Lower leg skin (tissue), 4 donors: ENCODE results near the gene KRTAP10-4. TPM values are rescaled to one million over a fixed set of nuclear protein-coding genes. Genes with fewer than 3 reads are reported as not detected.
A peak's percentile ranks its signal among the peaks of the same experiment; 100 is the strongest.
"Not testable (repeated sequence)": the region's sequence is repeated elsewhere in the genome, so short reads cannot be mapped to it uniquely, and the experiment has no call there.

Experiments
- DNase-seq, 2 donors: peaks; one replicate each; pipeline ENCODE4 v3.0.0-alpha.2; 2019; ENCODE audit warnings: low spot score in 2 of 2
- H3K4me3 ChIP-seq: fragments of 200-600 bp; sonication (generic); 2 replicates; pipeline ENCODE4 v1.5.1; 2017; ENCODE audit warnings: mild to moderate bottlenecking, low read depth; ENCODE audit not compliant: poor library complexity, severe bottlenecking
- POLR2A ChIP-seq, 2 donors: fragments of 450-650 bp; IDR thresholded peaks; one replicate each; pipeline ENCODE4 v1.6.1; 2016 to 2017; ENCODE audit warnings: antibody characterized with exemption in 2 of 2, mild to moderate bottlenecking in 1 of 2, moderate library complexity in 1 of 2
- WGBS, 2 donors: methylation state at CpG; one replicate each; pipeline ENCODE4 v1.1.5; 2018; 5-methylcytosine and 5-hydroxymethylcytosine counted together
- intact Hi-C: fragments of 100-400 bp; cut with DNase I; formaldehyde crosslinking; loops from one replicate; pipeline ENCODE4 v1.15.0; 2023; ENCODE audit warnings: low total_unique reads
- total RNA-seq, 4 donors: library from RNA; depleted of rRNA; stranded (reverse); fragments of >200 nt; gene quantifications; one replicate each; pipeline ENCODE4 v1.1.0, GENCODE V29; 2016
- TF ChIP-seq, protein P1 (sequence below), 3 donors: fragments of 450-650 bp; IDR thresholded peaks; one replicate each; pipeline ENCODE4 v1.5.1; 2016; ENCODE audit warnings: antibody characterized with exemption in 3 of 3, mild to moderate bottlenecking in 3 of 3, moderate library complexity in 2 of 3

Gene KRTAP10-4
- total RNA-seq, 4 donors from 2014 or later: 6.3 TPM; not detected in 3

DNA sequence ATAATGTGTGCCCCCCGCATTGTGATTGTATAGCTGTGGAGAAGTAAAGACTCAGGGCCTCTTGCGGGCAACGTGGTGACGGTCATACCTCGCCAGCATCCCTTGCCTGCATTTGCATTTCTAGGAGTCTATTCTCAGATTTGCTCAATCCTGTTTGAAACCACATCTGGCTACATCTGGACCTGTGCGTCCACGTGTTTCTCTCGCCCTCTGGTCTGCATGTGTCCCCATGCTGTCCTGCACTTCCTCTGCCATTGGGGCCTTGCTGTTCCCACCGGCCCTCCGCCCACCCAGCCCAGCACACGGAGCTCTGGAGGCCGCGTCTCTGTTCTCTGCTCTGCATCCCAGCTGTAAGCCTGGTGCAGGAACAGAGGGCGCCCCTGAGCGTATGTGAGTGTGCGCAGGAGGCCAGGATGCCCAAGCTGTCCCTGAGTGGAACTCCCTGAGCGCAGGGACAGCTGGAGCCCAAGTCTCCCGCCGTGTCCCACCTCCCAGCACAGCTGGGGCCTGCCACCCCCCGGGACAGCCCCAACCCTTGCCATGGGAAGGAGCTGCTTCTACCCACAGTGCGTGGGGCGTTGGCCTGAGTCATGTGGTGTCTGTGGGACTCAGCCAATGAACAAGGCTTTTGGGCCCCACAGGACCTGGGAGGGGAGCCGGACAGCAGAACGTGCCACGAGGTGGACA, 23.9 kb upstream of the KRTAP10-4 start:
- H3K4me3 ChIP-seq: no peak overlapping the region
- no peak for TF ChIP-seq POLR2A (IDR thresholded peaks at IDR 0.05)
- TF ChIP-seq, protein P1, sequence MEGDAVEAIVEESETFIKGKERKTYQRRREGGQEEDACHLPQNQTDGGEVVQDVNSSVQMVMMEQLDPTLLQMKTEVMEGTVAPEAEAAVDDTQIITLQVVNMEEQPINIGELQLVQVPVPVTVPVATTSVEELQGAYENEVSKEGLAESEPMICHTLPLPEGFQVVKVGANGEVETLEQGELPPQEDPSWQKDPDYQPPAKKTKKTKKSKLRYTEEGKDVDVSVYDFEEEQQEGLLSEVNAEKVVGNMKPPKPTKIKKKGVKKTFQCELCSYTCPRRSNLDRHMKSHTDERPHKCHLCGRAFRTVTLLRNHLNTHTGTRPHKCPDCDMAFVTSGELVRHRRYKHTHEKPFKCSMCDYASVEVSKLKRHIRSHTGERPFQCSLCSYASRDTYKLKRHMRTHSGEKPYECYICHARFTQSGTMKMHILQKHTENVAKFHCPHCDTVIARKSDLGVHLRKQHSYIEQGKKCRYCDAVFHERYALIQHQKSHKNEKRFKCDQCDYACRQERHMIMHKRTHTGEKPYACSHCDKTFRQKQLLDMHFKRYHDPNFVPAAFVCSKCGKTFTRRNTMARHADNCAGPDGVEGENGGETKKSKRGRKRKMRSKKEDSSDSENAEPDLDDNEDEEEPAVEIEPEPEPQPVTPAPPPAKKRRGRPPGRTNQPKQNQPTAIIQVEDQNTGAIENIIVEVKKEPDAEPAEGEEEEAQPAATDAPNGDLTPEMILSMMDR (IDR thresholded peaks at IDR 0.05): no peak
- WGBS, 2 donors: 46 to 49% methylated on average over 18 to 24 of the region's 25 CpGs
- intact Hi-C loops: no loop called here
- DNase-seq: peak in 1 of 2 donors; percentile 49

DNA sequence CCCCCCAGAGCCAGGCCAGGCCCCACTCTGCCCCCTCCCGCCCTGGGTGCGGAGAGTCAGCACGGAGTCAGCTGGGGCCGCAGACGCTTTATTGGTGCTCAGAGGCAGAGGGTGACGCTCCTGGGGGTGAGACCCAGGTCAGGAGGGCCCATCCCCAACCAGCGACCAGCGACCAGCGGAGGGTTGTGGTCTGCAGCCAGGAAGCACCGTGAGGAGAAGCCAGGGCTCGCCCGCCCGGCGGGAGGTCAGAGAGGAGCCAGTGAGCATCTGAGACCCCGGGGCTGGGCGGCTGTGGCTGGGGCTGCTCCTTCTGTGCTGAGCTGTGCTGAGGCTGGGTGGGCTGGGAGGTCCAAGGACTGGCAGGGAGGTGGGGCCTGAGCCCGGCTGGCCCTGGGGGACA, 23.2 kb upstream of the KRTAP10-4 start:
- 36 to 46% methylated on average over 11 to 16 of the region's 17 CpGs for WGBS, 2 donors
- peak in 1 of 2 donors; percentile 78 for DNase-seq
- H3K4me3 ChIP-seq, intact Hi-C loops: not testable (repeated sequence)

DNA sequence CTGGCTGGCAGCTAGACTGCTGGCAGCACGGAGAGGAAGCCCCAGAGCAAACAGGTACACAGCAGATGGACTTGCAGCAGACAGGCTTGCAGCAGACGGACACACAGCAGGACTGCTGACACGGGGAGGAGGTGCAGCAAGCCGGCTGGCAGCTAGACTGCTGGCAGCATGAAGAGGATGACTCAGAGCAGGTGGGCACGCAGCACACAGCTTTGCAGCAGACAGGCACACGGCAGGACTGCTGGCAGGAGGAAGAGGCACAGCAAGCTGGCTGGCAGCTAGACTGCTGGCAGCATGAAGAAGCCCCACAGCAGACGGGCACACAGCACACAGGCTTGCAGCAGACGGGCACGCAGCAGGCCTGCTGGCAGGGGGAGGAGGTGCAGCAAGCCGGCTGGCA, 22.7 kb upstream of the KRTAP10-4 start:
- DNase-seq: peak in 1 of 2 donors; percentile 61
- TF ChIP-seq POLR2A (IDR thresholded peaks at IDR 0.05): no peak
- TF ChIP-seq, protein P1 (IDR thresholded peaks at IDR 0.05): no peak
- 7 to 36% methylated on average over 4 to 10 of the region's 10 CpGs for WGBS, 2 donors
- intact Hi-C loops: no loop called here
- H3K4me3 ChIP-seq: no peak overlapping the region

DNA sequence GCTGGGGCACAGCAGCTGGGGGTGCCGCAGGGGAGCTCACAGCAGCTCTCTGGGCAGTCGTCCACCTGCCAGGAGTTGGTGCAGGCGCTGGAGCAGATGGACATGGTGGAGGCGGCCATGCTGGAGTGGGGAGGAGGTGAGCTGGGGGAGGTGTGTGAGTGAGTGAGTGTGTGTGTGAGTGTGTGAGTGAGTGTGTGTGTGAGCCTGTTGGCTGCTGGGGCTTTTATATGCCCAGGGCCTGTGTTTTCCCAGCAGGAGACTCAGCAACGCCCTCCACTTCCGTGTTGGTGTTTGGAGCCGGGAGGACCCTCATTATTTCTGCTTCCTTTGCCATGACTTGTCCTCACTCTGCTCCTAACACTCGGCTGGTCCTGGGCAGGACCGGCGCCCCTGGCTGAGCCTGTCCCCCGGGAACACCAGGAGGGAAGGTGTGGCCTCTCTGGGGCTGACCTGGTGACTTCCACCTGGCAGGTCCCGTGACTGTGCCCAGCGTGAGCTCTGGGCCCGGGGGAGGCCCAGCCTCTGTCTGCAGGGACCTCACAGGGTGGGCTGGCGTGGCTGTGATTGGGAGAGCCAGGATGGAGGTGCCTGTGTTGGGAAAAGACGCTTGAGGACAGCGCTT, 22.1 kb upstream of the KRTAP10-4 start, which contains the start of gene KRTAP10-2:
TSS of gene KRTAP10-2 (minus strand) at position 166 of the 622 bp plus-strand sequence. CDS start at position 119, 47 bp downstream.
- TF ChIP-seq, protein P1 (IDR thresholded peaks at IDR 0.05): no peak
- no peak for TF ChIP-seq POLR2A (IDR thresholded peaks at IDR 0.05)
- no peak within 1 kb of the TSS for H3K4me3 ChIP-seq
- peak in 1 of 2 donors; percentile 70 for DNase-seq
- 45 to 60% methylated on average over 14 to 17 of the region's 17 CpGs for WGBS, 2 donors
- intact Hi-C loops: no loop called here

DNA sequence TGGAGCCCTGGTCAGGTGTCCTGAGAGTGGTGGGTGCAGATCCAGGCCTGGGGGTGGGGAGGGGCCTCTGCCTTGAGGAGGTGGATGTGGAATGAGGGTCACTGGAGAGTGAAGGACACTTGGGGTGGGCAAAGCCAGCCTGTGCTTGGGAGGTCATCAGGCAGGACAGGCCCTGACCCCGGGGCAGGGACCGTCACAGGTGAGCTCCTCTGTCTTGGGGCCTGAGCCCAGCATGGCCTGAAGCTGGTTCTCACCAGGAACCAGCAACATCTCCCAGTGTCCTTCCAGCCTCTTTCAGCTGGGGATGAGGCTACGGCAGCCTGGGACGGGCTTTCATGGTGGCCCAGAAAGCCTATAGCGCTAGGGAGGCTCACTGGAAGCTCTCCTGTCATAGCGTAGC, 21.4 kb upstream of the KRTAP10-4 start:
- intact Hi-C loops: no loop called here
- TF ChIP-seq, protein P1 (IDR thresholded peaks at IDR 0.05): no peak
- no peak for TF ChIP-seq POLR2A (IDR thresholded peaks at IDR 0.05)
- no peak overlapping the region for H3K4me3 ChIP-seq
- 88 to 95% methylated on average over 4 to 6 of the region's 6 CpGs for WGBS, 2 donors
- peak in 1 of 2 donors; percentile 53 for DNase-seq

DNA sequence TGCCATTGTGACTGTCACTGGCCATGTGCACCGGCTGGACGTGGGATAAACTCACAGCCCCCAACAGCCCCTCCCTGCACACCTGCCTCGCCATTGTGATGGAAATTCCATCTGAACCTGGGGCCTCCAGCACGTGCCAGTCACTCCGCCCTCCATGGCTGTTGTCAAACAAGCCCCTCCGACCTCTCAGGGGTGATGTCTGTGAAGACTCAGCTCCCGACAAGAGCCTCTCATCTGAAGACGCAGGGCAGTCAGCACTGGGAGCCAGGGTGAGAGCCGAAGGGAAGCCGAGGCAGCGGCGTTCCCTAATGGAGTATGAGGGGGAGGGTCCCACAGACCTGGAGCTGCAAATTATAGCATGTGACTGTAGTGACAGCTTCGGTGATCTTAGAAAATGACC, 20.8 kb upstream of the KRTAP10-4 start:
- no peak for TF ChIP-seq POLR2A (IDR thresholded peaks at IDR 0.05)
- TF ChIP-seq, protein P1 (IDR thresholded peaks at IDR 0.05): no peak
- intact Hi-C loops: no loop called here
- peak in 1 of 2 donors; percentile 57 for DNase-seq
- no peak overlapping the region for H3K4me3 ChIP-seq
- WGBS, 2 donors: 74 to 80% methylated on average over 13 of the region's 13 CpGs
